ENCODE measurements around the gene C1orf159.

C1orf159 gene

GRCh38 chr1:1163538-1164070 is 47.7 kb upstream of the C1orf159 start:
- no peaks in the 10 kb centered on the region for H3K79me2 ChIP-seq (ENCODE audit: insufficient read depth, low read depth)
- peaks cover 2% of the 10 kb centered on the region for H3K4me1 ChIP-seq (ENCODE audit: low read depth, poor library complexity, severe bottlenecking)
- no peaks in the 10 kb centered on the region for H4K20me1 ChIP-seq (ENCODE audit: insufficient read depth)
- no peak overlapping the region for H3K27ac ChIP-seq
- no peak overlapping the region for H3K9ac ChIP-seq
- no peaks in the 10 kb centered on the region for H3K36me3 ChIP-seq (ENCODE audit: insufficient read depth)
- H3K27me3 ChIP-seq (ENCODE audit: insufficient read depth, low read depth): peaks cover 76% of the 10 kb centered on the region
- no peak for TF ChIP-seq CTCF (conservative IDR thresholded peaks at IDR 0.05; ENCODE audit: low read depth, low read length)
- no peak overlapping the region for H3K4me3 ChIP-seq (IDR thresholded peaks at IDR 0.05; ENCODE audit: insufficient read depth, low read depth, low read length)
- H2AFZ ChIP-seq (ENCODE audit: low read depth): no peak overlapping the region
- H3K4me2 ChIP-seq: no peak overlapping the region

GRCh38 chr1:1162597-1163537 is 47.0 kb upstream of the C1orf159 start:
- no peak overlapping the region for H3K27ac ChIP-seq
- H3K36me3 ChIP-seq (ENCODE audit: insufficient read depth): no peaks in the 10 kb centered on the region
- peaks cover 7% of the 10 kb centered on the region for H3K4me1 ChIP-seq (ENCODE audit: low read depth, poor library complexity, severe bottlenecking)
- no peak overlapping the region for H3K4me2 ChIP-seq
- H2AFZ ChIP-seq (ENCODE audit: low read depth): no peak overlapping the region
- TF ChIP-seq CTCF (conservative IDR thresholded peaks at IDR 0.05; ENCODE audit: low read depth, low read length): no peak
- H3K9ac ChIP-seq: no peak overlapping the region
- H3K27me3 ChIP-seq (ENCODE audit: insufficient read depth, low read depth): peaks cover 69% of the 10 kb centered on the region
- H4K20me1 ChIP-seq (ENCODE audit: insufficient read depth): no peaks in the 10 kb centered on the region
- no peak overlapping the region for H3K4me3 ChIP-seq (IDR thresholded peaks at IDR 0.05; ENCODE audit: insufficient read depth, low read depth, low read length)
- no peaks in the 10 kb centered on the region for H3K79me2 ChIP-seq (ENCODE audit: insufficient read depth, low read depth)

- Histone ChIP-seq H3K4me2 (no peak overlapping the region), H3K9ac (no peak overlapping the region), H4K20me1 (ENCODE audit: insufficient read depth) (no peaks in the 10 kb centered on the region), H3K36me3 (ENCODE audit: insufficient read depth) (no peaks in the 10 kb centered on the region), H3K27me3 (ENCODE audit: insufficient read depth, low read depth) (peaks cover 60% of the 10 kb centered on the region), H3K79me2 (ENCODE audit: insufficient read depth, low read depth) (no peaks in the 10 kb centered on the region), H3K4me3 (IDR thresholded peaks at IDR 0.05; ENCODE audit: insufficient read depth, low read depth, low read length) (no peak overlapping the region), H2AFZ (ENCODE audit: low read depth) (no peak overlapping the region), H3K4me1 (ENCODE audit: low read depth, poor library complexity, severe bottlenecking) (peaks cover 7% of the 10 kb centered on the region), H3K27ac (no peak overlapping the region)
- TF ChIP-seq CTCF (conservative IDR thresholded peaks at IDR 0.05; ENCODE audit: low read depth, low read length): no peak
Measured at GRCh38 chr1:1161683-1162079, 45.8 kb upstream of the C1orf159 start.

- H4K20me1 ChIP-seq (ENCODE audit: insufficient read depth): no peaks in the 10 kb centered on the region
- H3K9ac ChIP-seq: no peak overlapping the region
- no peak for TF ChIP-seq CTCF (conservative IDR thresholded peaks at IDR 0.05; ENCODE audit: low read depth, low read length)
- no peak overlapping the region for H3K4me3 ChIP-seq (IDR thresholded peaks at IDR 0.05; ENCODE audit: insufficient read depth, low read depth, low read length)
- no peak overlapping the region for H2AFZ ChIP-seq (ENCODE audit: low read depth)
- H3K27ac ChIP-seq: no peak overlapping the region
- H3K4me1 ChIP-seq (ENCODE audit: low read depth, poor library complexity, severe bottlenecking): peaks cover 7% of the 10 kb centered on the region
- no peaks in the 10 kb centered on the region for H3K36me3 ChIP-seq (ENCODE audit: insufficient read depth)
- no peak overlapping the region for H3K4me2 ChIP-seq
- peaks cover 62% of the 10 kb centered on the region for H3K27me3 ChIP-seq (ENCODE audit: insufficient read depth, low read depth)
- no peaks in the 10 kb centered on the region for H3K79me2 ChIP-seq (ENCODE audit: insufficient read depth, low read depth)
Measured at GRCh38 chr1:1161078-1161682, 45.3 kb upstream of the C1orf159 start.

All from KMS-11 (cell line).